Gastroesophageal sphincter (tissue), 4 donors: ENCODE data around the gene CHIT1. TPM values are rescaled to one million over a fixed set of nuclear protein-coding genes. Genes with fewer than 3 reads are reported as not detected.
"Not testable (repeated sequence)": the region's sequence is repeated elsewhere in the genome, so short reads cannot be mapped to it uniquely, and the experiment has no call there.

Experiments used
- ATAC-seq: fragments of 150-250 bp; one replicate; pipeline ENCODE4 v1.9.1; 2016; ENCODE audit warnings: mild to moderate bottlenecking, moderate library complexity
- H3K27ac ChIP-seq, 4 donors: fragments of 200-600 bp; sonication (generic) in 3 of 4; 1 replicate in 3 of 4; 2 replicates in 1 of 4; pipeline ENCODE4 v1.5.1; 2016 to 2019
- H3K27me3 ChIP-seq: fragments of 200-600 bp; sonication (generic); one replicate; pipeline ENCODE4 v1.5.1; 2019
- H3K36me3 ChIP-seq, 2 donors: fragments of 200-600 bp; sonication (generic); one replicate each; pipeline ENCODE4 v1.5.1; 2019; ENCODE audit warnings: control low read depth in 1 of 2
- H3K4me1 ChIP-seq, 3 donors: fragments of 200-600 bp; sonication (generic); 1 replicate in 2 of 3; 2 replicates in 1 of 3; pipeline ENCODE4 v1.5.1; 2016 to 2019; ENCODE audit warnings: control low read depth in 2 of 3
- H3K4me3 ChIP-seq, 2 donors: fragments of 200-600 bp; sonication (generic); one replicate each; pipeline ENCODE4 v1.5.1; 2019; ENCODE audit warnings: mild to moderate bottlenecking in 1 of 2, moderate library complexity in 1 of 2
- H3K9me3 ChIP-seq, 3 donors: fragments of 200-600 bp; sonication (generic); one replicate each; pipeline ENCODE4 v1.5.1; 2017 to 2019; ENCODE audit warnings: control low read depth in 2 of 3
- CTCF ChIP-seq, 4 experiments: fragments of 200-600 bp in 2 of 4; fragments of 450-650 bp in 2 of 4; sonication (generic) in 1 of 4; IDR thresholded peaks; one replicate each; pipeline ENCODE4 v1.5.1; 2017 to 2019; ENCODE audit warnings: antibody characterized with exemption in 4 of 4, mild to moderate bottlenecking in 2 of 4, moderate library complexity in 2 of 4
- EP300 ChIP-seq: sonication (generic); formaldehyde crosslinking; IDR thresholded peaks from one replicate; pipeline ENCODE4 v1.6.1; 2017; ENCODE audit warnings: antibody characterized with exemption, mild to moderate bottlenecking
- POLR2A ChIP-seq, 2 donors: fragments of 450-650 bp; IDR thresholded peaks; one replicate each; pipeline ENCODE4 v1.6.1; 2017; ENCODE audit warnings: antibody characterized with exemption in 2 of 2, mild to moderate bottlenecking in 2 of 2, moderate library complexity in 1 of 2
- POLR2AphosphoS5 ChIP-seq: sonication (generic); formaldehyde crosslinking; IDR thresholded peaks from one replicate; pipeline ENCODE4 v1.6.1; 2017; ENCODE audit warnings: antibody characterized with exemption
- WGBS, 2 donors: methylation state at CpG; one replicate each; pipeline ENCODE4 v1.1.5; 2018; ENCODE audit warnings: low coverage in 1 of 2; 5-methylcytosine and 5-hydroxymethylcytosine counted together
- total RNA-seq, 4 donors: library from RNA; depleted of rRNA; stranded (reverse); fragments of >200 nt; gene quantifications; one replicate each; pipeline ENCODE4 v1.1.0, GENCODE V29; 2016

The CHIT1 gene
- total RNA-seq, 4 donors from 2014 or later = 0.13 to 0.16 TPM; not detected in 2

GRCh38 chr1:203264052-203264501, 34.6 kb upstream of the CHIT1 start:
- no peak for TF ChIP-seq POLR2AphosphoS5
- no peak for TF ChIP-seq CTCF (IDR thresholded peaks at IDR 0.05)
- TF ChIP-seq POLR2A (IDR thresholded peaks at IDR 0.05) = no peak
- TF ChIP-seq EP300 = no peak
- peaks cover 0 to 10% (median 3%) of the 10 kb centered on the region in 3 donors for H3K4me1 ChIP-seq
- H3K4me3 ChIP-seq = no peak overlapping the region
- no peaks in the 10 kb centered on the region for H3K27me3 ChIP-seq
- WGBS, 2 donors = 55 to 76% methylated on average over 5 of the region's 6 CpGs
- H3K27ac ChIP-seq = no peak overlapping the region
- no peaks in the 10 kb centered on the region for H3K36me3 ChIP-seq
- H3K9me3 ChIP-seq = no peaks in the 10 kb centered on the region
- ATAC-seq = peak; percentile 32

GRCh38 chr1:203263496-203263895, 34.0 kb upstream of the CHIT1 start:
- no peaks in the 10 kb centered on the region for H3K27me3 ChIP-seq
- H3K36me3 ChIP-seq = no peaks in the 10 kb centered on the region
- H3K9me3 ChIP-seq = no peaks in the 10 kb centered on the region
- H3K4me1 ChIP-seq = peaks cover 0 to 5% (median 0%) of the 10 kb centered on the region in 3 donors
- H3K27ac ChIP-seq = no peak overlapping the region
- no peak overlapping the region for H3K4me3 ChIP-seq
- WGBS, 2 donors = 62 to 85% methylated on average over 5 to 8 of the region's 10 CpGs
- no peak for ATAC-seq
- TF ChIP-seq POLR2A (IDR thresholded peaks at IDR 0.05) (no peak), POLR2AphosphoS5 (no peak), CTCF (IDR thresholded peaks at IDR 0.05) (no peak), EP300 (no peak)

GRCh38 chr1:203256636-203257035, 27.2 kb upstream of the CHIT1 start:
- not testable (repeated sequence) for ATAC-seq, H3K4me1 ChIP-seq, H3K36me3 ChIP-seq, H3K4me3 ChIP-seq, H3K27ac ChIP-seq
- peaks cover 0 to 22% (median 0%) of the 10 kb centered on the region in 3 donors for H3K9me3 ChIP-seq
- WGBS, 2 donors = 100% methylated on average over 1 of the region's 9 CpGs; no CpG with 5 or more reads in 1 of the 2 donors
- peaks cover 25% of the 10 kb centered on the region for H3K27me3 ChIP-seq

- H3K9me3 ChIP-seq = peaks cover 0 to 22% (median 0%) of the 10 kb centered on the region in 3 donors
- not testable (repeated sequence) for ATAC-seq, H3K4me3 ChIP-seq, H3K27ac ChIP-seq, H3K36me3 ChIP-seq, H3K4me1 ChIP-seq
- H3K27me3 ChIP-seq = peaks cover 25% of the 10 kb centered on the region
These were observed 25.3 kb upstream of the CHIT1 start for GRCh38 chr1:203254782-203255181.

- no peak for TF ChIP-seq POLR2A (IDR thresholded peaks at IDR 0.05)
- TF ChIP-seq EP300 = no peak
- TF ChIP-seq POLR2AphosphoS5 = no peak
- TF ChIP-seq CTCF (IDR thresholded peaks at IDR 0.05) = no peak
- H3K4me3 ChIP-seq = no peak overlapping the region
- no peaks in the 10 kb centered on the region for H3K36me3 ChIP-seq
- WGBS, 2 donors = 55 to 71% methylated on average over 2 to 3 of the region's 3 CpGs
- no peak overlapping the region for H3K27ac ChIP-seq
- H3K27me3 ChIP-seq = peaks cover 25% of the 10 kb centered on the region
- H3K4me1 ChIP-seq = no peaks in the 10 kb centered on the region
- ATAC-seq = no peak
- H3K9me3 ChIP-seq = peaks cover 0 to 26% (median 0%) of the 10 kb centered on the region in 3 donors
These were observed 23.2 kb upstream of the CHIT1 start for GRCh38 chr1:203252678-203253077.

- H3K27me3 ChIP-seq = peaks cover 20% of the 10 kb centered on the region
- H3K4me1 ChIP-seq = no peaks in the 10 kb centered on the region
- H3K9me3 ChIP-seq = peaks cover 0 to 21% (median 0%) of the 10 kb centered on the region in 3 donors
- H3K36me3 ChIP-seq = no peaks in the 10 kb centered on the region
- 77 to 86% methylated on average over 2 of the region's 2 CpGs for WGBS, 2 donors
- H3K4me3 ChIP-seq = no peak overlapping the region
- no peak overlapping the region for H3K27ac ChIP-seq
- ATAC-seq = no peak
- no peak for TF ChIP-seq POLR2AphosphoS5
- TF ChIP-seq POLR2A (IDR thresholded peaks at IDR 0.05) = no peak
- TF ChIP-seq EP300 = no peak
- no peak for TF ChIP-seq CTCF (IDR thresholded peaks at IDR 0.05)
These were observed 22.0 kb upstream of the CHIT1 start for GRCh38 chr1:203251466-203251865.
